GM18505 (cell line): ENCODE data around the gene NUDT22.

Experiments used
- ATAC-seq: cut with Tn5 transposase; IDR thresholded peaks from one replicate; pipeline ENCODE4 v1.9.1; 2021; ENCODE audit not compliant: unreplicated experiment
- POLR2A ChIP-seq: IDR thresholded peaks from 4 replicates; pipeline ENCODE4 v1.6.1; 2011; ENCODE audit warnings: borderline replicate concordance; ENCODE audit not compliant: insufficient read depth, insufficient read length; ENCODE audit errors: extremely low read depth

NUDT22 gene

GRCh38 chr11:64225608-64226506 is at the start of gene NUDT22, which contains the start of gene TRPT1:
TSS of gene NUDT22 (plus strand) at chr11:64226274. CDS start at chr11:64226653, 379 bp downstream.
TSS of gene TRPT1 (minus strand) at chr11:64226186. CDS start at chr11:64225860, 326 bp downstream.
- peak; percentile 37 for ATAC-seq
- TF ChIP-seq POLR2A: peak; percentile 85

GRCh38 chr11:64176751-64177150 is 49.3 kb upstream of the NUDT22 start:
- ATAC-seq: no peak
- TF ChIP-seq POLR2A: no peak

GRCh38 chr11:64178203-64178602 is 47.9 kb upstream of the NUDT22 start:
- no peak for TF ChIP-seq POLR2A
- ATAC-seq: no peak

- no peak for TF ChIP-seq POLR2A
- ATAC-seq: no peak
These were observed 47.0 kb upstream of the NUDT22 start for GRCh38 chr11:64178951-64179639.

GRCh38 chr11:64180891-64181290 is 45.2 kb upstream of the NUDT22 start:
- no peak for ATAC-seq
- no peak for TF ChIP-seq POLR2A

- no peak for ATAC-seq
- TF ChIP-seq POLR2A: peak; percentile 65
These were observed 44.3 kb upstream of the NUDT22 start for GRCh38 chr11:64181506-64182411.

GRCh38 chr11:64183890-64184289 is 42.2 kb upstream of the NUDT22 start:
- no peak for ATAC-seq
- TF ChIP-seq POLR2A: no peak

GRCh38 chr11:64185175-64185692 is 40.8 kb upstream of the NUDT22 start:
- peak; percentile 99 for TF ChIP-seq POLR2A

GRCh38 chr11:64185693-64186491 is 40.2 kb upstream of the NUDT22 start, which contains the start of gene STIP1:
TSS of gene STIP1 (plus strand) at chr11:64186171. CDS start at chr11:64186262, 91 bp downstream.
- peak; percentile 80 for ATAC-seq
- TF ChIP-seq POLR2A: peak; percentile 33

More at GRCh38 chr11:64185175-64185692, 40.8 kb upstream of the NUDT22 start:
- ATAC-seq: peak; percentile 22

GRCh38 chr11:64186492-64187165 is 39.4 kb upstream of the NUDT22 start:
- no peak for TF ChIP-seq POLR2A
- ATAC-seq: peak; percentile 4

GRCh38 chr11:64192434-64192833 is 33.6 kb upstream of the NUDT22 start:
- TF ChIP-seq POLR2A: no peak
- ATAC-seq: no peak
